GM12891 (cell line): ENCODE results near the gene FZD2.

Source experiments
- DNase-seq: peaks from one replicate; pipeline ENCODE4 v3.0.0; 2011; ENCODE audit warnings: low spot score; ENCODE audit not compliant: insufficient read length
- FAIRE-seq: peaks from 2 replicates; lab custom pipeline; 2011; peaks lifted over from hg19 to GRCh38; lab: Jason Lieb, UNC
- PAX5 ChIP-seq: IDR thresholded peaks from 2 replicates; pipeline ENCODE4 v1.6.1; 2011; ENCODE audit warnings: low read length, moderate library complexity, mild to moderate bottlenecking; ENCODE audit not compliant: insufficient read depth, severe bottlenecking
- POLR2A ChIP-seq: IDR thresholded peaks from 2 replicates; pipeline ENCODE4 v1.6.1; 2011; ENCODE audit warnings: low read depth, low read length, control low read depth
- POLR2AphosphoS5 ChIP-seq: IDR thresholded peaks from 2 replicates; pipeline ENCODE4 v1.6.1; 2011; ENCODE audit warnings: low read depth, low read length, control low read depth
- POU2F2 ChIP-seq: IDR thresholded peaks from 2 replicates; pipeline ENCODE4 v1.6.1; 2011; ENCODE audit warnings: low read depth, mild to moderate bottlenecking, control low read depth, low read length, moderate library complexity
- SPI1 ChIP-seq: IDR thresholded peaks from 2 replicates; pipeline ENCODE4 v1.6.1; 2011; ENCODE audit warnings: low read depth, low read length, control low read depth
- TAF1 ChIP-seq: IDR thresholded peaks from 2 replicates; pipeline ENCODE4 v1.6.1; 2011; ENCODE audit warnings: low read depth, low read length, control low read depth

FZD2 gene

DNA sequence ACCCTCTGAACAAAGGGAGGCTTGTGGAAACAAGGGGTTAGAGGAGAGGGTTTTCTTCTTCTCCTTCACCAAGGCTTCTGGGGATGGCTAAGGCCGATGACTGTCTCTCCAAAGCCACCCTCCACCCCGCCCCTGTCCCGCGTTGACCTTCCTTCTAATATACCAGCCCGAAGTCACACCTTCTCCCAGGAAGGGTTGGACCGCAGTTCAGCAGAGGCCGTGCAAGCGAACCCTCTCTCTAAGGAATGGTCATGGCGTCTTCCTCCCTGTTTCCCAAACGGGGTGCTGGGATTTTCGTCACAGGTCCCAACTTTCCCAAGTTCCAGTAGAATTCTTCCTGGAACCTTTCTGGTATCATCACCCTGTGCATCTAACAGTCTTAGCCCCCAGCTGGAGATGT lies 49.4 kb downstream of the FZD2 start:
- FAIRE-seq, result no peak
- TF ChIP-seq TAF1, result no peak
- no peak for TF ChIP-seq SPI1
- TF ChIP-seq PAX5, result no peak
- TF ChIP-seq POLR2A, result no peak
- no peak for TF ChIP-seq POLR2AphosphoS5
- no peak for TF ChIP-seq POU2F2

DNA sequence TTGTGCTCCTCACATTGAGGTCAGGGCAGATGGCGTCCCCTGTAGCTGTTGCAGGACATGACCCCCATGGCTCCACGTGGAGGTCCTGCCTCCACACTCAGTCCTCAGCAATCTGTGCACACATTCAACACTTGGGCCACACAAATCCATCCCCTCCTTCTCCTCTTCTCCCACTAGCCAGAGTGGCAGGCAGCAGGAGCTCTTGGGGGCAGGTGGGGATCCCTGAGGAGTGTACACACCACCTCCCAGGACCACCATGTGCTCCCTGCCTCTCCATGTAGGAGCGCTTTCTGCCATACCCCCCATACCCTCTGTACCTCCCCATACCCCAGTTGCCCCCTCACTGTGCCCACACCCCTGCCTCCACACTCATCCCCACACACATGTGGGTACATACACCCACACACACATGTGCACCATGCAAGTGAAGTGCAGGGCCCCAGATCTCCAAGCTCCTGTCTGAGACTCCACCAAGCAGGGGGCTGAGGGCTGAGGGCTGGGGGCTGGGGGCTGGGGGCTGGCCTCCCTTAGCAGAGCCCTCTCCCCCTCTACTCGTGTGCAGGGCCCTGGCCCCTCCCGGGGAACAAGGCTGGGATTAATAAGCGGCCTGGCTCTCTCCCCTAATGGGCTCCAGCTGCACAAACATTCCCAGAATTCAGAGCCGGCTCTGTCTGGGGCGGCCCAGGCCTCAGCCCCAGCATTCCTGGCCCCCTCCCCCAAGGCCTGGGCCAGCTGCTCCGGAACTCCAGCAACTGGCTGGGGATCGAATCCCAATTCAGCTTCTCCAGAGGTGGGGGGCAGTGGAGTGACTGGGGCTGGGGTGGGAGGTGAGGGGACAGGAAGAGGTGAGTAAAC lies 50.8 kb downstream of the FZD2 start:
- no peak for TF ChIP-seq POLR2A
- no peak for TF ChIP-seq TAF1
- no peak for TF ChIP-seq POLR2AphosphoS5
- TF ChIP-seq PAX5, result no peak
- TF ChIP-seq POU2F2, result no peak
- no peak for TF ChIP-seq SPI1
- DNase-seq (no peak), FAIRE-seq (no peak)

More for the DNA sequence above, 49.4 kb downstream of the FZD2 start:
- DNase-seq, result no peak

DNA sequence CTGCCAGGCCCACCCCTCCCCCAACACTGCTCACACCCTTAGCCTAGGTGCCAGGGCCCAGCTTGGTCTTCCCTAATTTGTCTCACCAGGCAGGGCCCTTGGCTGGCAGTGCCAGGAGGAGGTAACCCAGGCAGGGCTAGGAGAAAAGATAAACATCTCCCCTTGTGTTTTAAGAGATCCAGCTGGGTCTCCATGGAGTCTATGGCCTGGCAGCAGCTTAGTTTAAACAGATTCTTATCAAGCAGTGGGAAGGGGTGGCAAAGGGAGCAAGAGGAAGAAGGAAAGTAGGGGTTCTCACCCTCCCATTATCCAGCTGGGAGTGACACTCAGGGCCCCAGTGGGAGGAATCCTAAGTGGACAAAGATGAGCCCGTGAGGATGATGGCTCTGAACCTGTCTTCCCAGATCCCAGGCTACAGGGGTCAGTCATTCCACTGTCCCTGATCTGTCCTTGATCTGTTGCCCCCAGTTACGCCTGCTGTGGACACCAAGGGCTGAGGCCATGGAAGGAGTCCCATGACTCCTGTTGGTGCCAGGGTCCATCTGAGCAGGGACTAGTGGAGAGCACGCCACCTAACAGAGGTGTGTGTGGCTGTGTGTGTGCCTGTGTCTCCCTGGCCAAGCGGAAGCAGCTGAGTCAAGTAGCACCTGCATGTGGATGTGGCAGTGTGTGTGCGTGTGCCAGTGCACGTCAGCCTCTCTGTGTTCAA lies 51.6 kb downstream of the FZD2 start:
- TF ChIP-seq POU2F2, result no peak
- no peak for TF ChIP-seq POLR2AphosphoS5
- TF ChIP-seq SPI1, result no peak
- TF ChIP-seq PAX5, result no peak
- TF ChIP-seq TAF1, result no peak
- TF ChIP-seq POLR2A, result no peak
- no peak for FAIRE-seq
- DNase-seq, result no peak

DNA sequence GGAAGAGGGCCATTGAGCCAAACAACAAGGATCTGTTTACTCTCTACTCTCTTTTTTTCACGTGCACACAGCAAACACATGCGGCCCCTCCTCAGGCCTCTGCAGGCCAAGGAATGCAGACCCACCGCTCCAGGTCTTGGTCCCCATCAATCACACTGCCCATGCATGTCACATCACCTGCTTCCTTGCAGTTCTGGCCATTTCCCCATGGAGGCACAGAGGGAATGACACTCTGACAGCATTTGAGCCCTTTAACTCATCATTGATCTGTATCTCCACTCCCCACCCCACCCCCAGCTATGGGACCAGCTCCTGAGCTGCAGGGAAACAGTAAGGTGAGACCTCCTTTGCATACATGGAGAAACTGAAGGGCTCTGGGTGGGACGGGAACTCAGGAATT lies 53.0 kb downstream of the FZD2 start:
- TF ChIP-seq PAX5 (no peak), POU2F2 (no peak), POLR2A (no peak), SPI1 (no peak)
- no peak for FAIRE-seq
- no peak for DNase-seq
